D721Med (cell line): ENCODE measurements around the gene EPX.

Experiments used
- DNase-seq: peaks from one replicate; pipeline ENCODE4 v3.0.0; 2011; ENCODE audit warnings: low spot score; ENCODE audit not compliant: insufficient read length
- FAIRE-seq: peaks from 2 replicates; lab custom pipeline; 2011; peaks lifted over from hg19 to GRCh38; lab: Jason Lieb, UNC
- TF ChIP-seq, protein P1 (sequence below): IDR thresholded peaks from 2 replicates; pipeline ENCODE4 v1.5.1; 2012; ENCODE audit warnings: mild to moderate bottlenecking, control low read depth; ENCODE audit not compliant: insufficient read depth; ENCODE audit errors: missing control alignments

EPX gene

DNA sequence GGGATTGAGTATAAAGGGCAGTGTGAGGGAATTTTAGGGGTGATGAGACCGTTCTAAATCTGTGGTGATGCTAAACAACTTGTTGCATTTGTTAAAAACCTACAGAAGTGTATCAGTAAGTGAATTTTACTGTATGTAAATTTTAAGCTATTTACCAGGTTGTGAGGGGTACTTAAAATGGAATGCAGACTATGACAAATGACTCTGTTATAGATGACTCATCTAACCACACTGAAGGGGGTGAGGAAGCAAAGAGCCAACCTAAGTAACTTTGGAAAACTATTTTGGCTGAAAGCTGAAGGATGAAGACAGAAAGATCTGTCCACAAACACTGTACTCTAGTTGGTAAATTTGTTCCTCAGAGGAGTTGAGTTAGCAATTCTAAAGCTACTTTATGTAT is 31.8 kb downstream of the EPX start:
- TF ChIP-seq, protein P1, sequence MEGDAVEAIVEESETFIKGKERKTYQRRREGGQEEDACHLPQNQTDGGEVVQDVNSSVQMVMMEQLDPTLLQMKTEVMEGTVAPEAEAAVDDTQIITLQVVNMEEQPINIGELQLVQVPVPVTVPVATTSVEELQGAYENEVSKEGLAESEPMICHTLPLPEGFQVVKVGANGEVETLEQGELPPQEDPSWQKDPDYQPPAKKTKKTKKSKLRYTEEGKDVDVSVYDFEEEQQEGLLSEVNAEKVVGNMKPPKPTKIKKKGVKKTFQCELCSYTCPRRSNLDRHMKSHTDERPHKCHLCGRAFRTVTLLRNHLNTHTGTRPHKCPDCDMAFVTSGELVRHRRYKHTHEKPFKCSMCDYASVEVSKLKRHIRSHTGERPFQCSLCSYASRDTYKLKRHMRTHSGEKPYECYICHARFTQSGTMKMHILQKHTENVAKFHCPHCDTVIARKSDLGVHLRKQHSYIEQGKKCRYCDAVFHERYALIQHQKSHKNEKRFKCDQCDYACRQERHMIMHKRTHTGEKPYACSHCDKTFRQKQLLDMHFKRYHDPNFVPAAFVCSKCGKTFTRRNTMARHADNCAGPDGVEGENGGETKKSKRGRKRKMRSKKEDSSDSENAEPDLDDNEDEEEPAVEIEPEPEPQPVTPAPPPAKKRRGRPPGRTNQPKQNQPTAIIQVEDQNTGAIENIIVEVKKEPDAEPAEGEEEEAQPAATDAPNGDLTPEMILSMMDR = no peak
- DNase-seq (no peak), FAIRE-seq (no peak)

DNA sequence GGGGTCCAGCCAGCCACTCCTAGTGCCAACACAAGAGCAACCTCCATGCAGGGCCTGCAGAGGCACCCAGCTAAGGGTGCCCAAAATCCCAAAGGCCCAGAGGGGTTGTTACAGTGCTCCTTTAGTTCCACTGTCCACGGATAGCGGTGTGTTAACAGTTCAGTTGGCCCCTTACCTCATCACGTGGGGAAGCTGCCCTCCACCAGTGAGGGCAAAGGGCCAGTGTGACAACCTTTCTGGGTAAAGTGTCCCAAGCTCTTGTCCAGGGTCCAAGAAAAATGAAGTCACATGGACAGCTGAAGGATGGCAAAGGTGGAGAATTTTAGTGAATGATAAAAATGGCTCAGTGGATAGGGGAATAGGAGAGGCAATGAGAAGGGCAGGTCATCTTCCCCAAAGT is 35.2 kb downstream of the EPX start:
- FAIRE-seq (no peak), DNase-seq (no peak)
- TF ChIP-seq, protein P1 = no peak

DNA sequence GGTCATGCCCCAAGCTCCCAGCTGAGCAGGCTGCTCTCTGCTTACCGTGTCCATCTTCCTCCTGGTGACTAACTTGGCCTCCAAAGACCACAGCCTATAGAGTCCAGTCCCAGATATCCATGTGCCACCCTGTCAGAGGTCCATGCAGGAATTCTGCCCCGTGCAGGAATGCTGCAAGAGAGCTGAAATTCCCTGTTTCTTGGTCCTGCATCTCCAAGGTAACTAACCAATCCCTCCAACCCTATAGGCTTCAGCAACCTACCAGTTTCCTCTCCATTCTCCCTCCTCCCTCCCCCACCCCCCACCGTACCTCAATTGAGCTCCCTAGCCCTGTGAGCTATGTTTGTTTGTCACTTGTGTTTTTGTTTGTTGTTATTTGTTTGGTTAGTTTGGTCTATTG is 36.2 kb downstream of the EPX start:
- DNase-seq = no peak
- TF ChIP-seq, protein P1 = no peak

DNA sequence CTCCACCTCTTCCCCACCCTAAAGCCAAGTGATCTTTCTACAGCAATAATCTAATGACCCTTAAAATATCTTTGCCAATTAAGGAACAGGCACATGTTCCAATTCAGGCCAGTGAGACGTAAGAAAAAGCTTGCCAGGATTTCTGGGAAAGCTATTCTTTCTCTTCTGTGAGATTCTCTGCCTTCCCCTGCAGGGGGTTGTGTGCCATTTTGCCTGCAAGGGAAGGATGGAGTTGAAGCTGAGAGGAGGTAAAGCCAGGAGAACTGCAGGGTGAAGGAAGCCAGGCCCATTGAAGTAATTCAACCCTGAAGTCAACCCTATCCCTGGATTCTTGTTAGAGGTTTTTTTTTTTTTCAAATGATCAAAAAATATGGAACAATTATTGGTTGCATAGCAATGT is 36.9 kb downstream of the EPX start:
- FAIRE-seq = no peak

More for the DNA sequence above, 36.2 kb downstream of the EPX start:
- no peak for FAIRE-seq

DNA sequence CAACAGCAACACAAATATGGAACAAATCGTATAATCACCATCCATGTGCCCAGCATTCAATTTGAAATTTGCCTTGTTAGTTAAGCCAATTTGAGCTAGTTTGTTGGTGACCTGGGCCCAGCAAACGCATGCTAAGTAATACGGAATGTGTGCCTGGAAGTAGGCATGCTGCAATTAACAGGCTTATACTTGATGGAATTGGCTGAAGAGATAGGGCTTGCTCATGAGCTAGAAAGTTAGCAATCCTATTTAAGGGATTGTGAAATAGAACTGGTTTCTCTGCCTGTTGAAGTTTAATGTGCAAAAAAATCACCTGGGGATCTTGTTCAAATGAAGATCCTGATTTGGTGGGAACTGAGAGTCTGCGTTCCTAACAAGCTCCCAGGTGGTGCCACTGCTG is 37.4 kb downstream of the EPX start:
- DNase-seq (no peak), FAIRE-seq (no peak)
- TF ChIP-seq, protein P1 = no peak

More for the DNA sequence above, 36.9 kb downstream of the EPX start:
- no peak for DNase-seq
- TF ChIP-seq, protein P1 = no peak

DNA sequence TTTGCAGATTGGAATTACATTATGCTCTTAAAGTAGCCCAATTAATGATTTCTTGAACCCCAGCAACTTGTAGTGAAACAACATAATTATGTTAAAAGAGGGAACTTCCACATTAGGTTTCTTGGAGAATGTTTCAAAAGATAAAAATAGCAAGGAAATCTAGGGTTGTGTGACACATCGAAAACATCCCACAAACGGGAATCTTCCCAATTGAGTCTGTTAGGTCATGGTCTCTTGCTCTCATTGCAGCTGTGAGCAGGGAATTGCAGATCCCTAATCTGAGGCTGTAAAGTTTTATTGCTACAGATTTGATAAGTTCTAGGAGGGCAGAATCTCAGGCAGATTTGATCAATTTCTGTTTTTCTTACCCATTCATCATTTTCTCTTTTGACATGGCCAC is 39.1 kb downstream of the EPX start:
- no peak for DNase-seq
- no peak for FAIRE-seq
- TF ChIP-seq, protein P1 = no peak

DNA sequence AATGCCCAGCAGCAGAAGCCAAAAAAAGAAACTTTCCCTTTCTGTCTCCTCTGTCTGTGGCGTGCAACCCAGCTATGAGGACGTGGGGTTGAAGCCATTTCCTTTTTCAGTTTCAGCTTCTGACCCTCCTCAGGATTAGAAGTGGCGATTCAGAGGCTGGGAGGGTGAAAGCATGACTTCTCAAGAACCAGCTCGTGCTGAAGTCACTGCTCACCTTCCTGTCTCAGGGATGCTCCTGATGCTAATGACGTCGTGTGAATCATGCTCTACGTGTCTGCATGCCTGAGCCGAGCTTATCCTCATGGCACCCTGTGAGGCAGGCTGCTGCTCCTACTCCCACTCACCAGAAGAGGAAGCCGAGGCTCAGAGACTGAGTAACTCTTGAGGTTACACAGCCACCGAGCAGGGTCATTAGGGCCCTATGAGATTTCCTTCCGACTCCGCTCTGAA is 40.2 kb downstream of the EPX start:
- FAIRE-seq (no peak), DNase-seq (no peak)
- TF ChIP-seq, protein P1 = no peak
